Peyer's patch (tissue), 4 donors: Measurements from ENCODE around the gene TBXAS1.

ENCODE experiments used
- CTCF ChIP-seq, 6 experiments: fragments of 450-650 bp in 4 of 6; fragments of 200-600 bp in 2 of 6; sonication (generic) in 1 of 6; IDR thresholded peaks; one replicate each; pipeline ENCODE4 v1.5.1; 2017 to 2019; ENCODE audit warnings: antibody characterized with exemption in 6 of 6, mild to moderate bottlenecking in 3 of 6, moderate library complexity in 1 of 6
- POLR2A ChIP-seq, 2 donors: fragments of 450-650 bp; IDR thresholded peaks; one replicate each; pipeline ENCODE4 v1.5.1; 2017; ENCODE audit warnings: antibody characterized with exemption in 2 of 2, mild to moderate bottlenecking in 2 of 2, moderate library complexity in 2 of 2

DNA sequence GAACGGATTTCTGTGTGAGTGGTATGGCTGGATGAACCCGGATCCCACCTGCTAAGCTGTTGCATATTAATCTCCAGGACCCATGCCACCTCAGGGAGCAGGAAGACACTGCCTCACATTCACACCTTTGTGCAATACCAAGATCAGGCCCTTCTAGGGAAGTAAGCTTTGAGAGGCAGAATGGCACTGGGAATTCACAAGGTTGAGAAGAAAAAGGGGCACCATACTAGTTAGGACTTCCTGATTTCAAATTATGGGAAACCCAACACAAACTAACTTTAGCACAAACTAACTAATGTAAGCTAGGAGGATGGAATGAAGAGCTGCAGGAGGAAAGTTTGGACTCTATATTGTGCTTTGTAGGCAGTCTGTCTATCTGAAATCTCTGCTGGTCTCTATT lies 71.3 kb downstream of the TBXAS1 start:
- no peak for TF ChIP-seq CTCF (IDR thresholded peaks at IDR 0.05)
- TF ChIP-seq POLR2A (IDR thresholded peaks at IDR 0.05) = no peak
